Brain microvascular endothelial cell (primary cell): ENCODE data around the gene ARL14EP.
A peak's percentile ranks its signal among the peaks of the same experiment; 100 is the strongest.

Source experiments
- DNase-seq: peaks from one replicate; pipeline ENCODE4 v3.0.0-alpha.2; 2020
- H3K27ac ChIP-seq: fragments of 250-450 bp; sonication (Bioruptor Pico); 2 replicates; pipeline ENCODE4 v1.5.1; 2020; ENCODE audit warnings: mild to moderate bottlenecking, moderate library complexity
- H3K27me3 ChIP-seq: fragments of 250-450 bp; sonication (Bioruptor Pico); replicated peaks from 2 replicates; pipeline ENCODE4 v1.5.1; 2020; ENCODE audit warnings: mild to moderate bottlenecking
- H3K36me3 ChIP-seq: fragments of 250-450 bp; sonication (Bioruptor Pico); replicated peaks from 2 replicates; pipeline ENCODE4 v1.5.1; 2020; ENCODE audit warnings: mild to moderate bottlenecking
- H3K4me3 ChIP-seq: 2 replicates; pipeline ENCODE4 v1.5.1; 2011; ENCODE audit warnings: low read depth, mild to moderate bottlenecking, control low read depth, low read length, moderate library complexity
- in situ Hi-C: cut with HindIII; loops from 2 replicates; pipeline ENCODE4 v1.10.0; 2017; ENCODE audit warnings: low sequenced_read_pairs, low pct_ligation_motif_present
- TF ChIP-seq, protein P1 (sequence below): IDR thresholded peaks from 2 replicates; pipeline ENCODE4 v1.5.1; 2011; ENCODE audit warnings: low read depth, mild to moderate bottlenecking, moderate library complexity, low read length, control low read depth, inconsistent platforms; ENCODE audit errors: missing control alignments

Gene ARL14EP

DNA sequence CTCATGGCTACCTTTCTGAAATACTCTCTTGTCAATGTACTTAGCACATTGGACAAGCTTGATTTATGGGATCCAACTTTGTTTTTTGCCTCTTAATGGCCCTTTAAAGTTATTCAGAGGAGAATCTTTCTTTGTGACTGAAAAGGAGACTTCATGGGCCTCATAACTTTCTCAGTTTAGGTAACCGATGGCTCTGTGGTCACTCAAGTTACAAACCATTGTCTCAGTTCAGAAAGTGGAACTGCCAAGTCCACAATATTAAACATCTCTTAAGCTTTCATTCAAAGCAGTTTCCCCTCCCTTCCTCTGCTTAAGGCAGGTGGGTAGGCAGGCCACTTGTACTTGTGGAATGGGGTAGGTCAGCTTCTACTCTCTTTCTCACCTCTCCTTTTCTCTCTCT is 12.3 kb upstream of the ARL14EP start:
- Histone ChIP-seq H3K4me3 (no peak overlapping the region), H3K27me3 (no peaks in the 10 kb centered on the region), H3K27ac (no peak overlapping the region), H3K36me3 (no peaks in the 10 kb centered on the region)
- DNase-seq: no peak
- TF ChIP-seq, protein P1, sequence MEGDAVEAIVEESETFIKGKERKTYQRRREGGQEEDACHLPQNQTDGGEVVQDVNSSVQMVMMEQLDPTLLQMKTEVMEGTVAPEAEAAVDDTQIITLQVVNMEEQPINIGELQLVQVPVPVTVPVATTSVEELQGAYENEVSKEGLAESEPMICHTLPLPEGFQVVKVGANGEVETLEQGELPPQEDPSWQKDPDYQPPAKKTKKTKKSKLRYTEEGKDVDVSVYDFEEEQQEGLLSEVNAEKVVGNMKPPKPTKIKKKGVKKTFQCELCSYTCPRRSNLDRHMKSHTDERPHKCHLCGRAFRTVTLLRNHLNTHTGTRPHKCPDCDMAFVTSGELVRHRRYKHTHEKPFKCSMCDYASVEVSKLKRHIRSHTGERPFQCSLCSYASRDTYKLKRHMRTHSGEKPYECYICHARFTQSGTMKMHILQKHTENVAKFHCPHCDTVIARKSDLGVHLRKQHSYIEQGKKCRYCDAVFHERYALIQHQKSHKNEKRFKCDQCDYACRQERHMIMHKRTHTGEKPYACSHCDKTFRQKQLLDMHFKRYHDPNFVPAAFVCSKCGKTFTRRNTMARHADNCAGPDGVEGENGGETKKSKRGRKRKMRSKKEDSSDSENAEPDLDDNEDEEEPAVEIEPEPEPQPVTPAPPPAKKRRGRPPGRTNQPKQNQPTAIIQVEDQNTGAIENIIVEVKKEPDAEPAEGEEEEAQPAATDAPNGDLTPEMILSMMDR: no peak
- in situ Hi-C loops: no loop called here

DNA sequence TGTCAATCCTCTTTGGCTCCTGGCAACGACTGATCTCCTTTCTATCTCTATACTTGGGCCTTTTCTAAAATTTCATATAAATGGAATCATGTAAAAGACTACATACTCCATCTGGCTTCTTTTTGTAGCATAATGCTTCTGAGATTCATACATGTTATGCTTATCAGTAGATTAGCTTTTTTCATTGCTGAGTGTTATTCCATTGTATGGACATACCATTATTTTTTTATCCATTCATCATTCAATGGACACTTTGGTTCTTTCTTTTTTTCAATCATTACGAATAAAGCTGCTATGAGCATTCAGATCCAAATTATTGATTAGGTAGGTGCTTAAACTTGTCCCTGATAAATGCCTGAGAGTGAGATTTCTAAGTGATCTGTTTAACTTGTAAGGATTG is 11.7 kb upstream of the ARL14EP start:
- no peaks in the 10 kb centered on the region for H3K36me3 ChIP-seq
- H3K4me3 ChIP-seq: no peak overlapping the region
- TF ChIP-seq, protein P1: no peak
- no peak overlapping the region for H3K27ac ChIP-seq
- H3K27me3 ChIP-seq: no peaks in the 10 kb centered on the region
- in situ Hi-C loops: no loop called here
- DNase-seq: no peak

DNA sequence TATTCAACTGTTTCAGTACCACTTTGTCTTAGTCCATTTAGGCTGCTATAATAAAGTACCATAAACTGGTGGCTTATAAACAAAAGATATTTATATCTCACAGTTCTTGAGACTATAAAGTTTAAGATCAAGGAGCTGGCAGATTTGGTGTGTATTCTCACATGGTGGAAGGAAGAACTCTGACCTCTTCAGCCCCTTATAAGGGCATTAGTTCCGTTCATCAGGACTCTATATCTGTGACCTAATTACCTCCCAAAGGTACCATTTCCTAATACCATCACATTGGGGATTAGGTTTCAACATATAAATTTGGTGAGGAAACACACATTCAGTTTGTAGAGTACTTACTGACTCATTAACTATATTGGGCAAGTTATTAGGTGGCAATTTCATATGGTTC is 10.7 kb upstream of the ARL14EP start:
- DNase-seq: no peak
- H3K36me3 ChIP-seq: no peaks in the 10 kb centered on the region
- TF ChIP-seq, protein P1: no peak
- H3K27me3 ChIP-seq: no peaks in the 10 kb centered on the region
- H3K4me3 ChIP-seq: no peak overlapping the region
- no peak overlapping the region for H3K27ac ChIP-seq
- in situ Hi-C loops: no loop called here

DNA sequence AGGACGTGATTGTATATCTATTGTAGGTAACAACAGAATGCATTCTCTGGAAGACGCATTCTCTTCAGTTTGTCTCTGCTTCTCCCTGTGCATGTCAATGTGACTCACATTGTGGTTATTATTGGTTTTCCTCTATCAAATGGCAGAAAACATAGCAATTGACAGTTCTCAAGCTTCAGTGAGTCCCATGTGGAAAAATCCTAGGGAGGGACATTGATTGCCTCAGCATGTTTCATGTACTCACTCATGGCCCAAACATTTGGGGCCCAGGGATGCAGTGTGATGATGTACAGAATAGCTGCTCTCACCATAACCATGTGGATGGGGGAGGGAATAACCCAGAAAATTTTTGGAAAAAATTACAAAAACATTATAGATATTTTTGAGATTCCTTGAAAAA is 9.3 kb upstream of the ARL14EP start:
- TF ChIP-seq, protein P1: no peak
- Histone ChIP-seq H3K36me3 (no peaks in the 10 kb centered on the region), H3K27me3 (no peaks in the 10 kb centered on the region), H3K27ac (no peak overlapping the region), H3K4me3 (no peak overlapping the region)
- in situ Hi-C loops: no loop called here
- DNase-seq: no peak

DNA sequence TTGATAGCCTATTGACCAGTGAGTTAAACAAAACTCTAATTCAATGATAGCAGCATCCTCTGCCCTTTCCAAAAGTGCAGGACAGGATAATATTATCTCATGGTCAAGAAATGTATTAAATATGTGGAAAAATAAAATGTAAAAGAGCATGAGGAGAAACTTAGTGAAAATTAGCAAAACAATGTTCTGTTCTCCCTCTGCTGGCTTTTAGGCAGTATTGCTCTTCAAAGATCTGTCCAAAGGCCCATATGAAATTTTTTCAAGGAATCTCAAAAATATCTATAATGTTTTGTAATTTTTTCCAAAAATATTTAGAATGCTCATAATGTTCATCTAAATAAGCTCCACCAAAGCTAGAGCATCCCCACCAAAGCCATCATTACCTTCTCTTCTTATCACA is 8.3 kb upstream of the ARL14EP start:
- Histone ChIP-seq H3K27me3 (no peaks in the 10 kb centered on the region), H3K36me3 (no peaks in the 10 kb centered on the region), H3K27ac (no peak overlapping the region), H3K4me3 (no peak overlapping the region)
- DNase-seq: no peak
- TF ChIP-seq, protein P1: peak; percentile 65
- in situ Hi-C loops: no loop called here

DNA sequence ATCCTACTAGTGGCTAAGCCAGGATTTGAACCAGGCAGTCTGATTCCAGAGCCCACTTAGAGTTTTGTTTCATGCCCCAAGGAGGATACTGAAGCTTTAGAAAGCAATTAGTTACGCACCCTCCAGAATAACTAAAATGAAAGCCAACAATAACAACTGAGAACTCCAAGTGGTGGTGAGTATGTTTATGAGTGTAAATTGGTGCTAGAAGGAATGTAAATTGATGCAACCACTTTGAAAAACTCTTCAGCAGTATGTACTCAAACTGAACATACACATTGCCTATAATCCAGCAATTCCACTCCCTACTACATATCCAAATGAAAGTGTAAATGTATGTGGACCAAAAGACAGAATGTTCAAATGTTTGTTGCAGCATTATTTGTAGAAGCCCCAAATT is 6.7 kb upstream of the ARL14EP start:
- in situ Hi-C loops: no loop called here
- TF ChIP-seq, protein P1: no peak
- Histone ChIP-seq H3K27me3 (no peaks in the 10 kb centered on the region), H3K4me3 (no peak overlapping the region), H3K27ac (no peak overlapping the region), H3K36me3 (no peaks in the 10 kb centered on the region)
- no peak for DNase-seq
